ENCODE results near the gene MMP17.
"Not testable (repeated sequence)": the region's sequence is repeated elsewhere in the genome, so short reads cannot be mapped to it uniquely, and the experiment has no call there.

Gene MMP17

GRCh38 chr12:131867471-131867870, 39.3 kb downstream of the MMP17 start:
- no peak for DNase-seq

GRCh38 chr12:131867891-131868675, 39.9 kb downstream of the MMP17 start:
- DNase-seq: peak; percentile 1

- no peak for DNase-seq
These were observed 41.8 kb downstream of the MMP17 start for GRCh38 chr12:131869871-131870418.

- no peak for DNase-seq
These were observed 43.5 kb downstream of the MMP17 start for GRCh38 chr12:131871677-131872076.

GRCh38 chr12:131872154-131873051, 44.2 kb downstream of the MMP17 start:
- no peak for DNase-seq

GRCh38 chr12:131873293-131873692, 45.1 kb downstream of the MMP17 start:
- DNase-seq: no peak

- DNase-seq: not testable (repeated sequence)
These were observed 46.8 kb downstream of the MMP17 start for GRCh38 chr12:131874972-131875371.

GRCh38 chr12:131877216-131877615, 49.0 kb downstream of the MMP17 start:
- DNase-seq: not testable (repeated sequence)

GRCh38 chr12:131878436-131878835, 50.2 kb downstream of the MMP17 start:
- DNase-seq: not testable (repeated sequence)

GRCh38 chr12:131882804-131883520, 54.8 kb downstream of the MMP17 start:
- no peak for DNase-seq

- no peak for DNase-seq
These were observed 55.3 kb downstream of the MMP17 start for GRCh38 chr12:131883521-131883900.

- not testable (repeated sequence) for DNase-seq
These were observed 56.9 kb downstream of the MMP17 start for GRCh38 chr12:131885076-131885475.

GRCh38 chr12:131885543-131886057, 57.4 kb downstream of the MMP17 start:
- DNase-seq: no peak

- DNase-seq: not testable (repeated sequence)
These were observed 63.5 kb downstream of the MMP17 start for GRCh38 chr12:131891722-131892121.

GRCh38 chr12:131892711-131893604, 64.8 kb downstream of the MMP17 start:
- peak; percentile 2 for DNase-seq

GRCh38 chr12:131893605-131894312, 65.6 kb downstream of the MMP17 start:
- DNase-seq: no peak

GRCh38 chr12:131894313-131894860, 66.2 kb downstream of the MMP17 start, which contains the start of gene ULK1:
ULK1 (plus strand) TSS chr12:131894622; CDS start chr12:131895002, 380 bp downstream.
- DNase-seq: peak; percentile 94

- no peak for DNase-seq
These were observed 66.9 kb downstream of the MMP17 start for GRCh38 chr12:131894981-131895639.

- DNase-seq: no peak
These were observed 67.5 kb downstream of the MMP17 start for GRCh38 chr12:131895640-131896079.
